Astrocyte (in vitro differentiated cells and primary cell): ENCODE measurements around the gene OCIAD2. TPM values are rescaled to one million over a fixed set of nuclear protein-coding genes. Genes with fewer than 3 reads are reported as not detected.

Experiments used
- total RNA-seq: library from RNA; stranded (reverse); gene quantifications from 2 replicates; pipeline ENCODE4 v1.2.1, GENCODE V29; 2021

OCIAD2 gene
- total RNA-seq, 1 donor from 2014 or later: 76.1 TPM

Other genes starting within 250 kb of the OCIAD2 start
- 70.0 and 72.0 TPM in 2 replicates for gene FRYL, start 126.5 kb downstream of the OCIAD2 start, total RNA-seq
- gene OCIAD1, start 75.7 kb downstream of the OCIAD2 start, total RNA-seq: 144 and 146 TPM in 2 replicates
- not detected in 2 replicates for gene CWH43, start 79.5 kb upstream of the OCIAD2 start, total RNA-seq